ENCODE results near the gene GAS1. TPM values are rescaled to one million over a fixed set of nuclear protein-coding genes. Genes with fewer than 3 reads are reported as not detected.

Gene GAS1
- total RNA-seq, 1 experiment from 2014 or later, result 0.07 TPM

- Histone ChIP-seq H3K4me3 (replicated peaks in 1 of 2; ENCODE audit: low read depth in 1 of 2, low read length in 2 of 2) (no peak overlapping the region), H3K9me2 (ENCODE audit: insufficient read depth) (no peaks in the 10 kb centered on the region), H3K9me3 (ENCODE audit: control insufficient read depth in 1 of 2, insufficient read depth in 1 of 2, low read depth in 1 of 2, low read length in 2 of 2) (no peaks in the 10 kb centered on the region), H3K27me3 (ENCODE audit: insufficient read depth, low read length) (peaks cover 46% of the 10 kb centered on the region), H3K4me2 (ENCODE audit: low read length) (no peak overlapping the region), H3K79me2 (ENCODE audit: insufficient read depth, low read length) (no peaks in the 10 kb centered on the region), H3K36me3 (ENCODE audit: control insufficient read depth in 1 of 2, insufficient read depth in 2 of 2, low read length in 2 of 2) (no peaks in the 10 kb centered on the region), H3K9ac (ENCODE audit: low read length) (no peak overlapping the region), H4K20me1 (ENCODE audit: insufficient read depth) (no peaks in the 10 kb centered on the region), H3K4me1 (ENCODE audit: control insufficient read depth in 1 of 2, insufficient read depth in 2 of 2, low read length in 2 of 2) (no peaks in the 10 kb centered on the region), H3K27ac (ENCODE audit: low read depth, low read length) (no peak overlapping the region), H2AFZ (ENCODE audit: low read depth, low read length, poor library complexity, severe bottlenecking) (no peak overlapping the region)
- POLR2A ChIA-PET, result interaction anchor here (1.6 kb wide), 1 partner anchor 9 kb away, joined by 4 read pairs; no protein-coding TSS in a partner anchor
- DNase-seq (ENCODE audit: low read depth, low spot score) (no peak), ATAC-seq (no peak)
- no TSS peak for BruUV-seq (replicated peaks)
- no peak for TF ChIP-seq RAD21 (IDR thresholded peaks at IDR 0.05; ENCODE audit: low read depth)
- no peak for TF ChIP-seq REST (IDR thresholded peaks at IDR 0.05; ENCODE audit: low read depth)
- no peak for TF ChIP-seq ZFX (IDR thresholded peaks at IDR 0.05)
- TF ChIP-seq, protein P1, sequence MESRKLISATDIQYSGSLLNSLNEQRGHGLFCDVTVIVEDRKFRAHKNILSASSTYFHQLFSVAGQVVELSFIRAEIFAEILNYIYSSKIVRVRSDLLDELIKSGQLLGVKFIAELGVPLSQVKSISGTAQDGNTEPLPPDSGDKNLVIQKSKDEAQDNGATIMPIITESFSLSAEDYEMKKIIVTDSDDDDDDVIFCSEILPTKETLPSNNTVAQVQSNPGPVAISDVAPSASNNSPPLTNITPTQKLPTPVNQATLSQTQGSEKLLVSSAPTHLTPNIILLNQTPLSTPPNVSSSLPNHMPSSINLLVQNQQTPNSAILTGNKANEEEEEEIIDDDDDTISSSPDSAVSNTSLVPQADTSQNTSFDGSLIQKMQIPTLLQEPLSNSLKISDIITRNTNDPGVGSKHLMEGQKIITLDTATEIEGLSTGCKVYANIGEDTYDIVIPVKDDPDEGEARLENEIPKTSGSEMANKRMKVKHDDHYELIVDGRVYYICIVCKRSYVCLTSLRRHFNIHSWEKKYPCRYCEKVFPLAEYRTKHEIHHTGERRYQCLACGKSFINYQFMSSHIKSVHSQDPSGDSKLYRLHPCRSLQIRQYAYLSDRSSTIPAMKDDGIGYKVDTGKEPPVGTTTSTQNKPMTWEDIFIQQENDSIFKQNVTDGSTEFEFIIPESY (IDR thresholded peaks at IDR 0.05; ENCODE audit: extremely low read depth, insufficient replicate concordance, low read length), result no peak
- TF ChIP-seq, protein P2, sequence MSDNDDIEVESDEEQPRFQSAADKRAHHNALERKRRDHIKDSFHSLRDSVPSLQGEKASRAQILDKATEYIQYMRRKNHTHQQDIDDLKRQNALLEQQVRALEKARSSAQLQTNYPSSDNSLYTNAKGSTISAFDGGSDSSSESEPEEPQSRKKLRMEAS (IDR thresholded peaks at IDR 0.05), result no peak
- TF ChIP-seq EGR1 (IDR thresholded peaks at IDR 0.05; ENCODE audit: low read depth), result no peak
- TF ChIP-seq, protein P3, sequence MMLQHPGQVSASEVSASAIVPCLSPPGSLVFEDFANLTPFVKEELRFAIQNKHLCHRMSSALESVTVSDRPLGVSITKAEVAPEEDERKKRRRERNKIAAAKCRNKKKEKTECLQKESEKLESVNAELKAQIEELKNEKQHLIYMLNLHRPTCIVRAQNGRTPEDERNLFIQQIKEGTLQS (IDR thresholded peaks at IDR 0.05), result no peak
- TF ChIP-seq SIN3A (IDR thresholded peaks at IDR 0.05; ENCODE audit: low read depth), result no peak
- TF ChIP-seq, protein P4, sequence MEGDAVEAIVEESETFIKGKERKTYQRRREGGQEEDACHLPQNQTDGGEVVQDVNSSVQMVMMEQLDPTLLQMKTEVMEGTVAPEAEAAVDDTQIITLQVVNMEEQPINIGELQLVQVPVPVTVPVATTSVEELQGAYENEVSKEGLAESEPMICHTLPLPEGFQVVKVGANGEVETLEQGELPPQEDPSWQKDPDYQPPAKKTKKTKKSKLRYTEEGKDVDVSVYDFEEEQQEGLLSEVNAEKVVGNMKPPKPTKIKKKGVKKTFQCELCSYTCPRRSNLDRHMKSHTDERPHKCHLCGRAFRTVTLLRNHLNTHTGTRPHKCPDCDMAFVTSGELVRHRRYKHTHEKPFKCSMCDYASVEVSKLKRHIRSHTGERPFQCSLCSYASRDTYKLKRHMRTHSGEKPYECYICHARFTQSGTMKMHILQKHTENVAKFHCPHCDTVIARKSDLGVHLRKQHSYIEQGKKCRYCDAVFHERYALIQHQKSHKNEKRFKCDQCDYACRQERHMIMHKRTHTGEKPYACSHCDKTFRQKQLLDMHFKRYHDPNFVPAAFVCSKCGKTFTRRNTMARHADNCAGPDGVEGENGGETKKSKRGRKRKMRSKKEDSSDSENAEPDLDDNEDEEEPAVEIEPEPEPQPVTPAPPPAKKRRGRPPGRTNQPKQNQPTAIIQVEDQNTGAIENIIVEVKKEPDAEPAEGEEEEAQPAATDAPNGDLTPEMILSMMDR (IDR thresholded peaks at IDR 0.05 in 2 of 3, conservative IDR thresholded peaks at IDR 0.05 in 1 of 3; ENCODE audit: borderline replicate concordance in 1 of 3, insufficient read depth in 1 of 3, low read depth in 2 of 3, low read length in 2 of 3), result no peak
- intact Hi-C loops (cut with micrococcal nuclease), result no loop called here
- CTCF ChIA-PET, result no interaction called here
- RAD21 ChIA-PET (ENCODE audit: low non-redundant PET in 1 of 2, low total read pairs in 2 of 2, uncharacterized antibody in 2 of 2, unreplicated experiment in 2 of 2), result no interaction called here
These were observed 23.1 kb downstream of the GAS1 start for GRCh38 chr9:86924206-86924605.

All from HCT116 (cell line).